Muscle of back (tissue), 11 donors: Measurements from ENCODE around the gene FYN. TPM values are rescaled to one million over a fixed set of nuclear protein-coding genes. Genes with fewer than 3 reads are reported as not detected.
"Not testable (repeated sequence)": the region's sequence is repeated elsewhere in the genome, so short reads cannot be mapped to it uniquely, and the experiment has no call there.

Experiments
- DNase-seq, 3 donors: peaks; one replicate each; pipeline versions ENCODE4 v3.0.0 to v3.0.0-alpha.2; 2013
- polyA plus RNA-seq, 10 donors: library from polyadenylated mRNA; unstranded; fragments of 120-200 nt; gene quantifications; one replicate each; pipeline ENCODE4 v1.2.1, GENCODE V29; 2013; ENCODE audit not compliant: insufficient read length in 10 of 10

FYN gene
- polyA plus RNA-seq, 10 donors = 119 to 184 (median 154) TPM

DNA sequence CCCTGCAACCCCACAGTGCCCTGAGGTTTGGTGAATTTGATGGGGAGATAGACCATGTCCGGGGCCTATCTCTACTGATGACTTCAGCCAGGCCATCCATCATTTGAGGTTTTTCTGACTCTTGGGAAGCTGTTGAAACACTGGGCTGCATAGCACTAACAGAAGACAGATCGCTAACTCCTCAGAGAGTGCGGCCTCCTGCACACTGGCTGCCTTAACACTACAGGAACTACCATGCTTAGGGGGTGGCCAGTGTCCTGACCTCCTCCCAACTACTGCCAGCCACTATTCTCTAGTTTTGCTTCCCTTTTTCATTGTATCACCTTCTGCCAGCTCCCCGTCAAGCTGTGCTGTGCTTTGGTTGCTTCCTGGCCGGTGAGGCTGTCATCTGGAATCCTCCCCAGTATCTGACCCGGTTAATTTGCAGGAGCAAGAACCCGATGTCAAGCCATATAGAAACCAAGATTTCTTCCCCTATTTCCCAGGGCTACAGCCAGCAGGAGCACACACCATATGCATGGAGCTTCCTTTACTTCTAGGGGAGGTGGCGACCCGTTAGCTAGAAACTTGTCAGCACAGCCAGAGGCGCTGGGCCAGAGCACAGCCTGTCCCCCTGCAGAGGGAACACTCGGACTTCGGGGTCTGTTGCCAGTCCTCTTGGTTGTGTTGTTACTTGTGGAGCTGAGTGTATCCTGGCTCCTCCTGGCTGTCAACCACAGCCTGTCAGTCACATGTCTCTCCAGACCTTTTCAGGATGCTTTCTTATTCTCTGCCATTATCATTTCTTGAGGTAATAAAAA lies 210.3 kb downstream of the FYN start:
- DNase-seq = peak in 2 of 3 donors; percentile 30 to 80

DNA sequence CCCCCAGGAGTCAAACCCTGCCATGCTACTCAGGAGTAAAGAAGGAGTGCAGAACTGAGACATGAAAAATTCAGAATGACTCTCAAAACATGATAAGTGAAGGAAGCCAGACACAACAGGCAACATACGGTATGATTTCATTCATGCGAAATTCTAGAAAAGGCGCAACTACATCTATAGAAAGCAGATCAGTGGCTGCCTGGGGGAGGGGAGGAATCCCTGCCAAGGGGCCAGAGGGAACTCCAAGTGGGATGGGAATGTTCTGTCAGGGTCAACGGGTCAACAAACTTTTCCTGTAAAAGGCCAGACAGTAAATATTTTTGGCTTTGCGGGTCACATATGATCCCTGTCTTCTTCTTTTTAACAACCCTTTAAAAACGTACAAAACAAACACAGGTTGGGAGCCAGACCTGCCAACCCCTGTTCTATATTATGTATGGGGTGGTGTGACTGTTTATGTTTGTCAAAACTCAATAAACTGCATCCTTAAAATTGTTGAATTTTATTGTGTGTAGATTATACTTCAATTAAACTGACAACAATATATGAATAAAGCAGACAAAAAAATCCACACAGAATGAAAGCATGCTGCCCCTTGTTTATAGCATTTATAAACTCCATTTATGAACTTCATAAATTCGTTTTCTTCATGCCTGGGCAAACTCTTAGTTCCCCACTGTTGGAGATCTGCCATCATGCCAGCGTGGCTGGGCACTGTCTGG lies 211.0 kb downstream of the FYN start:
- DNase-seq = peak in 2 of 3 donors; percentile 40 to 72

DNA sequence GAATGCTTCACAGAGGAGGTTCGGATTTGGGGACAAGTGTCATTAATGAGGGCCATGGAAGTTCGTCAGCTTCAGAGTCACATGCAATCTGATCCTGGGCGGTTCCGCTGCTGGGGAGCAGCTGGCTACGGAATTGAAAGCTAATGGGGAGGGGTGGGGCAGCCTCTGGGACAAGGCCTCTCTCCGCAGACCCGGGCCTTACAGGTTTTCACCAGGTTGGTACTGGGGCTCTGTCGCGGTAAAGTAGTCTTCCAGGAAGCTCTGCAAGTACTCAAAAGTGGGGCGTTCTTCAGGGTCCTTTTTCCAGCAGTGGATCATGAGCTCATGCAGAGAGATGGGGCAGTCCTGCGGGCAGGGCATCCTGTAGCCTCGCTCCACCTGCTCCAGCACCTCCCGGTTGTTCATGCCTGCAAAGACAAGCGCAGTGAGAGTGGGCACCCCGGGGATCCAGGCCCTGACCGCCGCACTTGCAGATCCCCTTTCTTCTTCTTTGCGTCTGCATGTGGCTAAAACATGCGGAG lies 211.7 kb downstream of the FYN start:
- DNase-seq = peak in 2 of 3 donors; percentile 67 to 69

DNA sequence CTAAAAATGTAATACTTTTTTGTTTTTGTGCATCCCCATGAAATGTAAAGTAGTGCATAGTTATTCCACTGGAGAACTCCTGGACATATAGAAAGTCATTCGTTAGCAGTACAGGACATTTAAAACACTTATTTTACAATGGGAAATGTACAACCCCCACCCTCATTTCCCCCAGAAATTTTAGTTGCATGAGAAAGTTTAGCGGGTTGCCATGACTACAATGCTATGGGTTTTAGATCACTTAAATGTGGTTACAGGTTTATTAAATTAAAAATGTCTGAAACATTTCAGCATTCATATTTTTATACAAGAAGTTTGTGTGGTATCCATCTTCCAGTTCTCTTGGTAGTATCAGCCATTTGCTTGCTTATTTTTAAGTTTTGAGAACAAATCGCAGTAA lies 212.7 kb downstream of the FYN start:
- no peak for DNase-seq

DNA sequence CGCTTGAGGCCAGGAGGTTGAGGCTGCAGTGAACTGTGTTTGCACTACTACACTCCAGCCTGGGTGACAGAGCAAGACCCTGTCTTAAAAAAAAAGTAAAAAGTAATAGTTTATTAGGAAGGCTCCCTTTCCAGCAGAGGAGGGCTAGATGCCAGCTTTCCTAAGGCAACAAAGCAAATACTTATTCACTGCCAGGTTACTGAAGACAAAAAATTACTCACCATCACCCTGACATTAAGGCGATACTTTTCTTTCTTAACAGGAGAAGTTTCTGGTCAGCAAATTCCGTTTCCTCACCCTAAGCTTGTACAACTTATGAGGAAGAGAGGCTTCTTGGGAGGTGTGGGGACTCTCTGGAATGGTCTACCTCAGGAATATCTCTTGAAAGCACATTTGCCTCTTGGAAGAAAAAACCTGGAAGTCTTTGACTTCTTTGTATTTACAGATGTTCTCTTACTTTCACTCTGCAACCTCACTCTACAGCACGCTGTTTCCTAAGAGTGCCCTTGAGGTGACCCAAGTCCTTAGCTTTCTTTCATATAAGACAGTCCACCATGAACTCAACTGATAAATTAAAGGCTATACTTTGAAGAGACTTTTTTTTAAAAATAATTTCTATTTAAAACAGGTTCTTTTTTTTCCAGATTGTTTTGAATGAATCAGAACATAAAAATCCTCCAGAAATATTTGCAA lies 214.6 kb downstream of the FYN start:
- peak in 1 of 3 donors; percentile 45 for DNase-seq

DNA sequence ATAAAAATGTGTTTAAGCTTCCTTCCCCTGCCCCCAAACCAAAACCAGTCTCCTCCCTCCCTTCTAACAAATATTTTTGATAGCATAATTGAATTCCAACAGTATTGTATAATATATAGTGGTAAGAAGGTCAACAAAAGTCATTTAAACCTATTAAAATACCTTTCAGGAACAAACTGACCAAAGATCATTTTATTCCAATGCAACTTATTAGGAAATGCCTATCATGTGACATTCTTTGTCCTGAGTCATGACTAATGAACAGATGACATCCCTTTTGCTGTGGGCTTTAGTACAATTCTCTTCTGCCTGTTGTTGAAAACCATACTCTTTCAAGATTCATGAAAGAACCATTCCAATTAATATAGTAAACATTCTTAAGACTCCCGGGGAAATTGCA lies 216.1 kb downstream of the FYN start:
- DNase-seq = peak in 1 of 3 donors; percentile 29

DNA sequence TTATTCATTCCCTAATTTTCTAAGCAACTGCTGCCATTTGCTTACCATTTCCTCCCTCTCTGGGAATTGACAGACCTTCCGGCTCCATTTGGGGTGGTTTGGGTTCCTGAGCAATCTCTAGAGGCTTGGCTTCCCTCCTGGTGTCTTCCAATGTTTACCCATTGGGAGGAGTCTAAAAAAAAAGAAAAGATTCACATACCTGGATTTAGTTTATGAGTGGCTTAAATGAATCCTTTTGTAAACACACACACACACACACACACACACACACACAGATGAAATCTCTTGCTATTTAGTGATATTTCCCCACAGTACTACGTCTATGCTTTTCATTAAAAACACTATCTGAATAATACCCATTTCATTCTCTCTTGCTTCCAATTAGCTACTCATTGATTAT lies 219.3 kb downstream of the FYN start:
- DNase-seq = no peak

DNA sequence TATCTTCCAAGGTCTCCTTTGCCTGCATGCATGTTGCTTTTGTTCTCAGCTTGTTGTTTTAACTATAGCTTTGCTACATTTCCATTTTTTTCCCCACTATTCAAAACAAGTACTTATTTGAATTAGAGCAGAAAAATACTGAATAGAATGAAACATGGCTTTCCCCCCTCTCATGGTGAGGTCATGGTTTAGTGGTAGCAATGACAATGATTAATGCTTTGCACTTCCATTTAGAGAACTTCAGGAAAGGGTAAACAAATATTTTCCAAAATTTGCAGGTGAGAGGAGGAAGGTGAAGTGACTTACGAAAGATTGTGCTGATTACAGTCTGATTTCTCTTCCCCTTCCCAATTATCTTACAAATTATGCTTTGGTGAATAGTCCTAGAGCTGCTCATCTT lies 219.8 kb downstream of the FYN start:
- no peak for DNase-seq

DNA sequence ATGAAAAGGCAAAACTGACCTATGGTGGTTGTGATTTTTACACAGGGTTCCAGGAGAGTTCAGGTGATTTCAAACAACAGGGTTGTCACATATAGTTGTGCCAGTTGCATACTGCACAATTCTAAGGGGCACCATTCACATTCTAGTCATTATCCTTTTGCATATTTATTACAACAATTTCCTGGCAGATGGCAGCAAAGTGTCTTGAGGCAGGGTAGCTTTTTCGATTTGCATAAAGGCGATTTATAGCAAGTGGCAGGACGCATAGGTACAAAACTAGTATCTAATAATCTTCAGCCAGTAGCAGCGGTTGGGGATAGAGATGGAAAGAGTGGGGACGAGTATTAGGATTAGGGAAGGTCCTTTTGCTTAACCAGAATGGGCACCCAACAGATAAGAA lies 221.1 kb downstream of the FYN start:
- DNase-seq = no peak

DNA sequence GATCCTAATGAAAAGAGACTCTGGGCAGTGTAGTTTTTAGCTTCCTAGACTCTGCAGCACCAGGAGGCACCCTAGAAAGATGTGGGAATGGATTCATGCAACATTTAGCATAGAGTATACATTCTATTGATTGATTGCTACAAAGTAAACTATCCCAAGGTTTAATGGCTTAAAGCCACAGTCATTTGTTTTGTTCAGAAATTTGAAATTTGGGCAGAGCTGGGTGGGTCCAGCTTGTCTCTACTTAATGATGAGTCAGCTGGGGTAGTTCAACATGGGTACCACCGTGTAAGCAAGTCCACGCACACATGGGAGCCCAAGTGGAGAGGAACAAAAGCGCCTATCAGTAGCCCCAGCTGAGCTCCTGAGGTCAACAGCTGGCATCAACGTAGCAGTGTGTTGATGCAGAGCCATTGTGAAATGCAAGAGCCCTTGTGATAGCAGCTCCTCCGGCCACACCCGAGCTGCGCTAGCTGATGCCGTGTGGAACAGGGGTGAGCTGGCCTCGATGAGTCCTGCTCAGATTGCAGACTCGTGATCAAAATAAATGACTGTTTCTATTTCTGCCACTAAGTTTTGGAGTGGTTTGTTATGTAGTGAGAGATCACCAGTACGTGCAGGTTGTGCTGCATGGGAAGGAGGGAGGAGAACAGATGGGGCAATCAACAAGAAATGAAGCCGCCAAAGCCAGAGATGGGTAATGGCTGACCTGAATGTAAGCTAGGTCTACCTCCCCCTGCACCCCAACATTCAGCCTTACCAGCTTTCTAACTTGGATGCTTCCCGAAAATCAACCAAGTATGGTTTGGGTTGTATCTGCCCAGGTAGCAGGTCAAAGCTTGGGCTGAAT lies 221.8 kb downstream of the FYN start:
- no peak for DNase-seq

DNA sequence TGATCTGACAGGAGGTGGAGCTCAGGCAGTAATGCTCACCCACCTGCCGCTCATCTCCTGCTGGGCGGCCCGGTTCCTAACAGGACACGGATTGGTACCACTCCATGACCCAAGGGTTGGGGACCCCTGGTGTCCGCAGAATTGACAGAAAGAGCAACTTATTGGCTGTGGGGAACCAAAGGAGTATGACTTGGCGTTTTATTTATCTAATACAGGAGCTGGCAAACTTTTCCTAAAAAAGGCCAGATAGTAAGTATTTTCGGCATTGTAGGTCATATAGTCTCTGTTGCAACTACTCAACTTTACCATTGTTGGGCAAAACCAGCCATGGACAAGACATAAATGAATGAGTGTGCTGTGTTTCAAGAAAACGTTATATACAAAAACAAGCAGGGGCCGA lies 223.2 kb downstream of the FYN start:
- DNase-seq = no peak

DNA sequence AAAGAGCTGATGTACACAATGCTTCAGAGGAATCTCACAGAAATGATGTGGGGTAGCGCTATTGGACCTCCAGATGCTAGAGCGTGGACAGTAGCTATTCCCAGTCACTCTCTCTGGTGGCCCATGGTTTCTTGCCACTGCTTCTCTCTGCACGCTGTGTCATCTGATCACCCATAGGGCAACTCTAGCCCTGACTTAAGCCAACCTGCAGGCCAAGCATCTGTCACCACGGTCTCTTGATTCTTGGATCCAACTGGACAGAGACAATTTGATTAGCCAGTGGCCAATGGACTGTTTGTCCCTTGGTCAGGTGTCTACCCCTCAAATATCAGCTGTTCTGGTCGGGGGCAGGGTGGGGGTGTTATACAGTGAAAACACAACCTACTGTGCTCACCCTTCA lies 225.2 kb downstream of the FYN start:
- no peak for DNase-seq

DNA sequence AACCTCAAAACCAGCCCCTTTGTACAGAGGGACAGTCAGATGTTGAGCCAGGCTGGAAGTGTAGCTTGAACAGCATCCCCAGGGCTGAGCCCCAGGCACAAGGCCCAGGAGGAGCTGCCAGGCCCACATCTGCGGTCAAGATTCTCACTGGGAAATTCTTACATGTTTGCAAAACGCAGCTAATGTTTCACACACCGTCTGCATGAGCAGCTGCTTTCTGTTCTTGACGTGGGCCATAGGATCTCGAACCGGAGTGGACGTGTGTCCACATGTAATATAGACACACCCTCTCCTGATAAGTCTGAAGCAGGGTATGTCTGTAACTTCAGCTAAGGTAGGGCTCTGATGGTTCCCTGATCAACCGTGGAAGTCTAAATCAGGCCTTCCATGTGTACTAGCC lies 226.3 kb downstream of the FYN start:
- peak; percentile 72 to 90 (median 80) for DNase-seq

DNA sequence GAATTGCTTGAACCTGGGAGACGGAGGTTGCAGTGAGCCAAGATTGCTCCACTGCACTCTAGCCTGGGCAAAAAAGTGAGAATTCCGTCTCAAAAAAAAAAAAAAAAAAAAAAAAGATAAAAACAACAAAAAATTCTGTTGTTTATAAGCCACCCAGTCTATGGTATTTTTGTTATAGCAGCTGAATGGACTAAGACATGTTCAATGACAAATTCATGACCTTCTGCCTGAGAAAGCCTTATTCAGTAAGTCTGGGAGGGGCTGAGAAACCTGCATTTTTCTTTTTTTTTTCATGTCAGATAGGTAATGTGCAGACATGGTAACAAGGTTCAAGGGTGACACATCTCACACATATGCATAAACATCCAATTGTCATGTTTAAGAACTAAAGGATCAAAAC lies 227.2 kb downstream of the FYN start:
- no peak for DNase-seq

DNA sequence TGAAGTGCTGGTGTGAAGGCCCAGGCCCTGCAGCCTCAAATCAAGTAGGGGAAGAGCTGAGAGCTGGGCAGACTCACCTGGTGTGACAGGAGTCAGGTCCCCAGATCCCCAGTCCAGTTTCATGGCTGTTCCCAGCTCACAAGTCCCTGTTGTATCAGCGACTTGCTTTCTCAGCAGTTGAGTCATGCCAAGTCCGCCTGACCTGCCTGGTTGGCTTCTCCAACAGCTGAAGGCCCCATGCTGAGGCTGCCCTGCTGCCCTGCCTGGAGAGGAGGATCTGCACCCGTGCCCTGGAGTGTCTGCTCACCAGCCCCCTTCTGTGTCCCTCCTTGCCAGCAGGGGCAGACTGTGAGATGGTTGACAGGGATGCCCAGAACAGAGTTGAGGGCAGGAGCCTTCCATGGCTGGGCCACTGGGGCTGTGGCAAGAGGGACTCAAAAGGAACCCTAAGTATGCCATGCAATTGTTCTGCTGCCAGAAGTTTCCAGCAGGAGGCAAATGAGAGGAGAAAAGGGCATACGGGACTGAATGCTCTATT lies 228.3 kb downstream of the FYN start:
- no peak for DNase-seq

DNA sequence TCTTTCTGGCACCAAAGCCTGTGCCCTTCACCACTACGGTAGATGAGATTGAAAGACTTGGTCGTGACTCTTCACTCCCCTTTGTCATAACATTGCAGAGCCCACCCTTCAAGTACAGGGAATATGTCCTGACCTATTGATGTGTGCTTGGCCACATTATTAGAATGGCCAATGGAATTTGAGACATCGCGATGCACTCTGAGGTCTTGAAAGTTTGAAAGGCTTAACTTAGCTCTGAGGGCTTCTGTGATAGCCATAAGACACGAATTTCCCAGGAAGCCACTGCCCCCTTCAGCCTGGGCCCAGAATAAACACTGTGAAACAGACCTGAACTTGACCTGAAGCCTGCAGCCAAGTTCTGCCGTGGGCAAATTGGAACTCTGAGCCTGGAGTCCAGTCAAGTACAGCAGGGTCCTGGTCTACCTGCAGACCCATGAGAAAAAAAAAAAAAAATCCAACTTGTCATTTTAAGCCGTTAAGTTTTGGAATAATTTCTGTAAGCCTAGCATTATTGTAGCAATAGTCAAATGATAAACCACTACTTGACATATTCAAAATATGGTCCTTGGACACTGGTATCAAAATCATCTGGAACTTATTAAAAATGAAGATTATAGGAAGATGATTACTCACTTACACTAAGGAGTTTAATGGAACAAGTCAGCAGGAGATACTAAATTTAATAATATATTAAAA lies 230.6 kb downstream of the FYN start:
- peak in 2 of 3 donors; percentile 47 to 81 for DNase-seq

DNA sequence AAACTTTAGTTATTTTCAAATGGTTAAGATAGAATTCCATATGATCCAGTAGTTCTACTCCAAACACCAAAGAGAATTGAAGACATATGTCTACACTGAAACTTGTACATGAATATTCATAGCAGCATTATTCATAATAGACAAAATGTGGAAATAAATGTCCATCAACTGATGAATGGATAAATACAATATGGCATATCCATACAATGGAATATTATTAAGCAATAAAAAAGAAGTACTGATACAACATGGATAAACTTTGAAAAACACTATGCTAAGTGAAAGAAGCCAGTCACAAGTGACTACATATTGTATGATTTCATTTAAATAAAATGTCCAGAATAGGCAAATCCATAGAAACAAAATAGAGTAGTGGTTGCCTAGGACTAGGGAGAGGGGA lies 234.0 kb downstream of the FYN start:
- no peak for DNase-seq

DNA sequence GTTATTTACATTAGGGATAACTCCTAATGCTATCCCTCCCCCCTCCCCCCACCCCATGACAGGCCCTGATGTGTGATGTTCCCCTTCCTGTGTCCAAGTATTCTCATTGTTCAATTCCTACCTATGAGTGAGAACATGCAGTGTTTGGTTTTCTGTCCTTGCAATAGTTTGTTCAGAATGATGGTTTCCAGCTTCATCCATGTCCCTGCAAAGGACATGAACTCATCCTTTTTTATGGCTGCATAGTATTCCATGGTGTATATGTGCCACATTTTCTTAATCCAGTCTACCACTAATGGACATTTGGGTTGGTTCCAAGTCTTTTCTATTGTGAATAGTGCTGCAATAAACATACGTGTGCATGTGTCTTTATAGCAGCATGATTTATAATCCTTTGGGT lies 238.3 kb downstream of the FYN start:
- DNase-seq = not testable (repeated sequence)

DNA sequence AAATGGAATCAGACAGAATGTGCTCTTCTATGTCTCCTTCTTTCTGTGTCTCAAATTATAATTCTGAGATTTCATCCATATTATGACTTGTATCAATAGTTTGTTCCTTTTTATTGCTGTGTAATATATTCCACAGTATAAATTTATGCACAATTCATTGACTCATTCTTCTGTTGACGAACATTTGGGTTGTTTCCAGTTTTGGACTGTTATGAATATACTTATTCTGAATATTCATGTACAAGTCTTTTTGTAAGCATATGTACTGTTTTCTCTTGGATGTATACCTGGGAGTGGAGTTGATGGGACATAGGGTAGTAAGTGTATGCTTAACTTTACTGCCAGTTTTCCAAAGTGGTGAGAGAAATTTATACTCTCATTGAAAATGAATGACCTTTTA lies 239.4 kb downstream of the FYN start:
- DNase-seq = no peak

DNA sequence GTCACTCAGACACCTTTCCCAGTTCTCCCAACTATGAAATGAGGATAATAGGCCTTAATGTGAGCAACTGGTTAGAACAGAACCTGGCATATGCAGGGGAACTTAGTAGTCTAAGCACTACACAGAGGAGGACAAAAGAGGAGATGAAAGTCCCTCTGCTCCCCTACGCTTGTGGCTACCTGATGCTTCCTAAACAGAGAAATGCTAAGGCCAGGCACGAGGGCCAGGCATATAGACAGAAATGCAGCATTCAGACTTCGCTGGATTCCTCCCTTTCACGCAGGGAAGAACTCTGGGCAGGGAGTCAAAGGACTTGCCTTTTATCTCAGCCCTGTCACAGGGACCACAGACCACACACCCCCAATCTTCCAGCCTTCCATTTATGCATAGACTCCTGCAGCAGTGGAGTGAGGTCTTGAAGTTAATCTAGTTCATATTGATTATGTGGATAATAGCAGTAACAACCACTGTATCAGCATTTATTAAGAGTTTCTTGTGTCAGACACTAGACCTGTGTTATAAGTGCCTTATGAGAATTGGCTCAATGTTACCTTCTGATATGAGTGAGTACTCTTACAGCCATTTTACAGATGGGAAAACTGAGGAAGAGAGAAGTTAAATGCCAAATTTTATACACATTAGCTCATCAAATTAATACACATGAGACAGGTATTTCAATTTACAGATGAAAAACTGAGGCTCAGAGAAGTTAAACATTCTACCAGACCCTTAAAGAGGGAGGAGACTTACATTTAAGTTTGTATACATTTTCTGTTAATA lies 240.6 kb downstream of the FYN start:
- no peak for DNase-seq
